ENCODE measurements around the gene SCARF2. TPM values are rescaled to one million over a fixed set of nuclear protein-coding genes. Genes with fewer than 3 reads are reported as not detected.

Gene SCARF2
- total RNA-seq, 6 donors from 2014 or later = 10.1 to 36.7 (median 16.1) TPM

DNA sequence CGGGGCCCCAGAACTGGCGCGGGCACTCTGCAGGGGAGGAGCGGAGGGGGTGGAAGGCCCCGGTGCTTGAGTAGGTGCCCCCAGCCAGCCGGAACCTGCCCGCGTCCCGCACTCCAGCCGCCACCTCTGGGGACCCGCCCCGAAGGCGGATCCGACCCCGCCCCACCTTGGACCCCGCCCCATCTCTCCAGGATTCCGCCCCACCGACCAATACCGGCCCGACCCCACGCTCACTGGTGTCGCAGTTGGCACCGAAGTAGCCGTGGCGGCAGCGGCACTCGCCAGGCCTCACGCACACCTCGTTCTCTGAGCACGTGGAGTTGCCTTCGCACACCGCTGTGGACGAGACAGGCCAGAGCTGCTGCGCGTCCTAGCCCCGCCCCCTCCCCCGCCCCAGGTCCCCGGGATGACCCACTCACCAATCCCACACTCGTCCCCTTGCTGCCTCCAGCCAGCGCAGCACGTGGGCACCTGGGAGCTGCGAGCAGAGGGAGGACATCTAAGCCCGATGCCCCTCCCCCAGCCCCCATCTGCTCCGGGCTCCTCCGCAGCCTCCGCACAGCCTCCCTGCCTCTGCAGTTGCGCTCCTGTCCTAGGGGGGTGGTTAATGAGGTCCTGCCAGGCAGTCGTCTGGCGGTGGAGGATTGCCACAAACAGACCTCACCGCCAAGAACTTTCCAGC is 6.0 kb downstream of the SCARF2 start:
- DNase-seq = peak in 1 of 2 donors; percentile 66
- no peak for TF ChIP-seq POLR2AphosphoS5 (IDR thresholded peaks at IDR 0.05)
- no peak for TF ChIP-seq POLR2A (IDR thresholded peaks at IDR 0.05)
- no peak for TF ChIP-seq EP300 (IDR thresholded peaks at IDR 0.05)
- TF ChIP-seq, protein P1, sequence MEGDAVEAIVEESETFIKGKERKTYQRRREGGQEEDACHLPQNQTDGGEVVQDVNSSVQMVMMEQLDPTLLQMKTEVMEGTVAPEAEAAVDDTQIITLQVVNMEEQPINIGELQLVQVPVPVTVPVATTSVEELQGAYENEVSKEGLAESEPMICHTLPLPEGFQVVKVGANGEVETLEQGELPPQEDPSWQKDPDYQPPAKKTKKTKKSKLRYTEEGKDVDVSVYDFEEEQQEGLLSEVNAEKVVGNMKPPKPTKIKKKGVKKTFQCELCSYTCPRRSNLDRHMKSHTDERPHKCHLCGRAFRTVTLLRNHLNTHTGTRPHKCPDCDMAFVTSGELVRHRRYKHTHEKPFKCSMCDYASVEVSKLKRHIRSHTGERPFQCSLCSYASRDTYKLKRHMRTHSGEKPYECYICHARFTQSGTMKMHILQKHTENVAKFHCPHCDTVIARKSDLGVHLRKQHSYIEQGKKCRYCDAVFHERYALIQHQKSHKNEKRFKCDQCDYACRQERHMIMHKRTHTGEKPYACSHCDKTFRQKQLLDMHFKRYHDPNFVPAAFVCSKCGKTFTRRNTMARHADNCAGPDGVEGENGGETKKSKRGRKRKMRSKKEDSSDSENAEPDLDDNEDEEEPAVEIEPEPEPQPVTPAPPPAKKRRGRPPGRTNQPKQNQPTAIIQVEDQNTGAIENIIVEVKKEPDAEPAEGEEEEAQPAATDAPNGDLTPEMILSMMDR (IDR thresholded peaks at IDR 0.05) = no peak
- peaks cover 0 to 37% (median 13%) of the 10 kb centered on the region in 4 donors for H3K27me3 ChIP-seq

DNA sequence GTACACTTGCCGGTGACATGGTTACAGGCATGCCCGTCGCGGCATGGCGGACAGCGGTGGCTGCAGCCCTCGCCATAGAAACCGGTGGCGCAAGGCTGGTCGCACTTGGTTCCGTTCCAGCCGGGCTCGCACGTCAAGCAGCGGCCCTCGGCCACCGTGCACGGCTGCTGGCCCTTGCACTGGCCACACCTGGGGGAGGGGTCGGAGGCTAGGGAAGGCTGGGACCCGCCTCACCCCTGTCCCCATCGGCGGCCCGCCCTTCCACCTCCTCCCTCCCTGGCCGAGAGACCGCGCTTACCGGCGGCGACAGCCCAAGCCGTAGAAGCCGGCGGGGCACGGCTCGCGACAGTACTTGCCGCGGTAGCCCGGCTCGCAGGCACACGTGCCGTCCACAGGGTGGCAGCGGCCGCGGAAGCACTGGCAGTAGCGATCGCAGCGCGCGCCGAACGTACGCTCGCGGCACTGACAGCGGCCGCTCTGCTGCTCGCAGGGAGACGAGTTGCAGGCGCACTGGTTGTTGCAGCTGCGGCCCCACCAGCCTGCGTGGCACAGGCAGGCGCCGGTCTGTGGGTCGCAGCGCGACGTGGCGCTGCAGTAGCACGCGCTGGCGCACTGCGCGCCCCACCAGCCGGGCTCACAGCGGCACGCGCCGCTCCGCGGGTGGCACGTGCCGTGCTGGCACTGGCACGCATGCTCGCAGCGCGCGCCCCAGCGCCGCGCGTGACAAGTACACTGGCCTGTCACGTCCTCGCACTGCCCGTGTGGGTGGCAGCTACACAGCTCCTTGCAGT is 6.7 kb downstream of the SCARF2 start:
- Histone ChIP-seq H3K27me3 (peaks cover 0 to 34% (median 10%) of the 10 kb centered on the region in 4 donors), H3K9me3 (no peaks in the 10 kb centered on the region)

More for the DNA sequence above, 6.0 kb downstream of the SCARF2 start:
- no peak for ATAC-seq (ENCODE audit: low FRiP score in 2 of 2)
- Histone ChIP-seq H3K27ac (no peak overlapping the region), H3K36me3 (peaks cover 0 to 24% (median 3%) of the 10 kb centered on the region in 4 donors), H3K4me3 (peak overlapping the region in 3 of 4 donors; percentile 47 to 56 (median 55)), H3K9me3 (no peaks in the 10 kb centered on the region), H3K4me1 (peaks cover 40 to 49% (median 44%) of the 10 kb centered on the region in 4 donors)
- WGBS, 2 donors = 51 to 87% methylated on average over 12 to 37 of the region's 50 CpGs

DNA sequence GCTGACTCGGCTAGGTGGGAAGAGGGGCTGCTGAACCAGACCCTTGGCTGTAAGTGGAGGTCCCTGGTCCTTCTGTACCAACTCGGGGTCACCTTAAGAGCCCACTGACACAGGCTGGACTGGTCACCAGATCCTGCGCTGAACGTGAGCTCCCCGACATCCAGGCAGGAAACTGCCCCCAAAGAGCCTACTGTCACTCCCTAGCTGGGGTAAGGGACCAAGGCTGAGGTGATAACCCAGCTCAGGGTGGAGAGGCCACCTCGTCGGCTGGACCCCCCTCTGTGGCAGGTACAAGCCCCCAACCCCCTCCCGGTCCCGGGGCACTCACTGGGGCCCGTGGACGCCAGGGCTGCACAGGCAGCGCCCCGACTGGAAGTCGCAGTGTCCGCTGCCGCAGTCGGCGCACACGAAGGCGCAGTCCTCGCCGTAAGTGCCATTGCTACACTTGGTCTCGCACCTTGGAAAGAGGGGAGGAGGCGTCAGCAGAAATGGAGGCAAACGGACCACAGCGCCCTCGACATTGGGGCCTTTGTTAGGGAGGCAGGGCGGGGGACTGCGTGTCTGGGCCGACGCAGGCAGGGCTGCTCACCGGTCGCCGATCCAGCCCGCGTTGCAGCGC is 7.4 kb downstream of the SCARF2 start:
- H3K27ac ChIP-seq = no peak overlapping the region
- H3K27me3 ChIP-seq = peaks cover 0 to 41% (median 10%) of the 10 kb centered on the region in 4 donors
- DNase-seq = peak in 1 of 2 donors; percentile 63
- ATAC-seq (ENCODE audit: low FRiP score in 2 of 2) = no peak
- H3K4me3 ChIP-seq = peak overlapping the region in 3 of 4 donors; percentile 47 to 56 (median 55)
- H3K36me3 ChIP-seq = peaks cover 0 to 35% (median 5%) of the 10 kb centered on the region in 4 donors
- no peaks in the 10 kb centered on the region for H3K9me3 ChIP-seq
- 35 to 71% methylated on average over 10 to 25 of the region's 37 CpGs for WGBS, 2 donors
- TF ChIP-seq POLR2AphosphoS5 (IDR thresholded peaks at IDR 0.05) (no peak), EP300 (IDR thresholded peaks at IDR 0.05) (no peak), POLR2A (IDR thresholded peaks at IDR 0.05) (no peak)
- TF ChIP-seq, protein P1 (IDR thresholded peaks at IDR 0.05) = no peak
- peaks cover 29 to 45% (median 34%) of the 10 kb centered on the region in 4 donors for H3K4me1 ChIP-seq

More for the DNA sequence above, 6.7 kb downstream of the SCARF2 start:
- 31% methylated on average over 23 of the region's 94 CpGs; no CpG with 5 or more reads in 1 of the 2 donors for WGBS, 2 donors
- peak in 1 of 2 donors; percentile 92 for DNase-seq
- ATAC-seq (ENCODE audit: low FRiP score in 2 of 2) = peak in 1 of 2 donors; percentile 39
- no peak overlapping the region for H3K27ac ChIP-seq
- no peak for TF ChIP-seq POLR2AphosphoS5 (IDR thresholded peaks at IDR 0.05)
- TF ChIP-seq, protein P1 (IDR thresholded peaks at IDR 0.05) = peak in 5 of 6 experiments; percentile 17 to 75 (median 48)
- H3K4me3 ChIP-seq = peak overlapping the region in 3 of 4 donors; percentile 47 to 56 (median 55)
- peaks cover 0 to 31% (median 3%) of the 10 kb centered on the region in 4 donors for H3K36me3 ChIP-seq
- peaks cover 33 to 42% (median 40%) of the 10 kb centered on the region in 4 donors for H3K4me1 ChIP-seq

DNA sequence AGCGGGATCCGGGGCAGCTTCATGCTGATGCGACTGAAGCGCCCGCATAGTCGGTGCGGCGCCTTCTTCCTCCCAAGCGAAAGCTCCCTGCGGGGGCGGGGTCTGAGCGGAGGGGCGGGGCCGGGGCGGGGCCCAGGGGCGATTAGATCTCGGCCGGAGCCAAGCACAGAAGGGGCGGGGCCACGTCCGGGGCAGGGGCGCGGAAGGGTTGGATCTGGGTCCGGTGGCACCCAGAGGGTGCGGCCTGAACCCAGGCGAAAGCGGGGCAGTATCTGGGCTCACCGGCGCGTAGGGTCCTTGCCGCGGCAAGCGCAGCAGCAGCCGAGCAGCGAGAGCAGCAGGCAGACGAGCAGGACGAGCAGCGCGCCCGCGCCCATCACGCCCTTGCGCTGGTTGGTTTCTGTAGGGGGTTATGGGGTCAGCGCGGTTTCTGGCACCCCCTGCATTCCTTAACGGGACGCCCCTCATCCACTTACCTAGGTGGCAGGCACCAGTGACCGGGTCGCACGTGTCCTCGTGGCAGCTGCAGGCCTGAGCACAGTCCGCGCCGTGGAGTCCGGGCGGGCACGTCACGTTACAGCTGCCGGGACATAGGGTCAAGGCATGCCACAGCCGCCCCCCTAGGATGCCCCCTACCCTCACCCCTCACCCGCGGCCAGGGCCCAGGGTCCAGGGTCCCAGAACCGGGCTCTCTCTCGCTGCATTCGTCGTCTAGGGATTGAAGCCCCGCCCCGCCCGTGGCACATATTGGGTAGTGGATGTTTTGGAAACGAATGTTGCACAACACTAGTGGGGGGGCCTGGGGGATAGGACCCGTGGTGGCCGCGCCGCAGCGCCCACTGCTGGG is 8.1 kb downstream of the SCARF2 start:
- ATAC-seq (ENCODE audit: low FRiP score in 2 of 2) (peak; percentile 19 to 72), DNase-seq (peak; percentile 68 to 95)
- H3K27ac ChIP-seq = peak overlapping the region in 2 of 4 donors; percentile 3 to 52
- peaks cover 0 to 44% (median 11%) of the 10 kb centered on the region in 4 donors for H3K27me3 ChIP-seq
- TF ChIP-seq, protein P1 (IDR thresholded peaks at IDR 0.05) = no peak
- TF ChIP-seq POLR2A (IDR thresholded peaks at IDR 0.05) (no peak), EP300 (IDR thresholded peaks at IDR 0.05) (no peak), POLR2AphosphoS5 (IDR thresholded peaks at IDR 0.05) (no peak)
- peak overlapping the region; percentile 35 to 56 (median 51) for H3K4me3 ChIP-seq
- peaks cover 0 to 39% (median 6%) of the 10 kb centered on the region in 4 donors for H3K36me3 ChIP-seq
- 35 to 51% methylated on average over 8 to 62 of the region's 75 CpGs for WGBS, 2 donors
- H3K4me1 ChIP-seq = peaks cover 29 to 52% (median 33%) of the 10 kb centered on the region in 4 donors
- H3K9me3 ChIP-seq = no peaks in the 10 kb centered on the region
